ENCODE data around the gene JMJD1C.

- TF ChIP-seq TAF1 (IDR thresholded peaks at IDR 0.05; ENCODE audit: low read depth, low read length) (no peak), POLR2A (IDR thresholded peaks at IDR 0.05; ENCODE audit: low read depth, low read length) (no peak)
These were observed 72.7 kb downstream of the JMJD1C start for GRCh38 chr10:63393050-63393449.
